HL-60/S4 treated with retinoic acid at 250 ng/mL for 4 days and 3 days (cell line): Measurements from ENCODE around the gene TMEM212.

Source experiments
- in situ Hi-C: fragments of 300-500 bp; cut with MboI; formaldehyde crosslinking; loops from 2 replicates; pipeline ENCODE4 v1.7.0; 2022; ENCODE audit warnings: low sequenced_read_pairs

TMEM212 gene

DNA sequence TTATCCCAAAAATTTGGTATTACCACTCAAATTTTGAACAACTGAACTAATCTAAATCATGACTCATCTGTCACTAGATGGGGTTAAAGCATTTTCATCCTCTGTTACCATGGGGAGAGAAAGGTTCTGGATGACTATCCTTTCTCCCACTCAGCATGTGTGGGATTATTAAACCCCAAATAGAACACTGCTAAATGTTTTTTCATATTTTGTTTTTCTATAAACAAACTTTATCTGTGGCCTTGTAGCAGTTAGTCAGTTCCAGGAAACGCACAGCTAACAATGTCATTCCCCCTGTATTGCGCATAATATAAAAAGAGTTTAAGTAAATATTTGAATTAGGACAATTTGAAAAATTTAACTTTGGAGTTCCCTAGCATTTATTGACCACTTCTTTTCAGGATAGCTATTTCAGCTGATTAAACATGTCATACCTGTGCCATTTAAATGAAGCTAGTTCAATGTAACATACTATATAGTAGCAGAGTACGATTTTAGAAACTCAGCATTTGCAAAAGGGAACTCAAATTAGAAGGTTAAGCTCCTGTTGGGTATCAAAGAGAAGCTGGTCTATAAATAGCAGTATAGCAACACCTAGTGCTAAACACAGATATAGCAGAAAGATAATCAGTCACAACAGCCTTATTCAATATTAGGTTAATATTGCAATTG is 9.2 kb upstream of the TMEM212 start:
- in situ Hi-C loops, result no loop called here

DNA sequence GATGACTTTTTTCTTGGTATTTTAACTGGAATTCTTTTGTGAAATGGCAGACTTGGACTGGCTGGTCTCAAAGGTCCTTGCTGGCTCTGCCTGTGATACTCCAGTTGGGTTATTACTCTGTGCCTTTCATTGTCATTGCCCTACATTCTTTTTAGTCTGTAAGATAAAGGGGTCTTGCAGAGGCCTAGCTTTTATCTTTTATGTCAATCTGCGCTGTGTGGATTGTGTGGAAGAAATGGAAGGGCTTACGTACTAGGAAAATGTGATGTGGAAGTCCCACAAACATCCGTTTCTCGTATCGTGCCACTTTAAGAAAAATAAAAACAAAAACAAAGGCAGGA is 8.7 kb upstream of the TMEM212 start:
- in situ Hi-C loops, result no loop called here

DNA sequence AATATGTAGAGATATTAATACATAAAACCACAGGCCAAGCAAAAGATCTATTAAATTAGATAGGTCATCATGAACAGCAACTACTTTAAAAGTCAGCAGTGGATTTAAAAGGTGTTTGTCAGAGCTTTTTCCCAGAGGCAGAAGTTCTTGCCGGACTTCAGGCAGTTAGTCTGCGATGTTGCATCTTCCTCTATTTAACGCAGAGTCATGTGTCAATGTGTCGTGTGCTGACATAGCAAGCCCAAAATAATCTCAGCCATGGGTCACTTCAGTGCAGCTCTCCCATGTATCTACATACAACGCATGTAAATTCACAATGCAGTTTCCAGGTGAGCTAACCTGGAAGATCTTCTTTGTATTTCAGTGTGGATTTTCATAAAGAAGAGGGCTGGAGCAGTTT is 8.0 kb upstream of the TMEM212 start:
- in situ Hi-C loops, result no loop called here

DNA sequence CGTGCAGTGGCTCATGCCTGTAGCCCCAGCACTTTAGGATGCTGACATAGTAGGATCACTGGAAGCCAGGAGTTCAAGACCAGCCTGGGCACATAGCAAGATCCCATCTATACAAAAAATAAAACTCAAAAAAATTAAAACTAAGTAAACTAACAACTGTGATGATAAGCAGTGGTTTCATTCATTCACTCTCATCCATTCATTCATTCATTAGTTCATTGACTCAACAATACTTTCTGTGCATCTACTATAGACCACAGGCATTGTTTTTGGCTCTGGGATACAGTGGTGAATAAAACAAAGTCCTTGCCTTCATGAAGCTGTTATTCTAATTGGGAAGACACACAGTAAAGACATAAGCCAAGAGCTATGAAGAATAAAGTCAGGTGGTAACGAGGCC is 7.5 kb upstream of the TMEM212 start:
- in situ Hi-C loops, result no loop called here

DNA sequence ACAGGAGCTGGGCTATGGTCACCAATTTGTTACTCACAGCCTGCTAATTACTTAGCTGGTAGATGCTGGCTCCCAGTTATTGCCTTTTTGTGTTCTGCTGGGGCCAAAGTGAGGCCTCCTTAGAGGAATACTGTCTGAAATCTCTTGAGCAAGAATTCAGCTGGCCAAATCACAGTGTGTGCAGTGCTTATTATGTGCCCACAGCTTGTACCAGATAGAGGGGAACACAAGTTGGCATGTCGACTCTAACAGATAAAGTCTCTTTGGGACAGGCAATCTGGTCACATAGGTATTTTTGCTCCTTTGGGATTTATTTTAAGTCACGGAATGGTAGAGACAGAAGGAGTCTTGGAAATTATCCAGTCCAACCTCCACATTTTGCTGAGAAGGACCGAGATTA is 6.3 kb upstream of the TMEM212 start:
- in situ Hi-C loops, result no loop called here

DNA sequence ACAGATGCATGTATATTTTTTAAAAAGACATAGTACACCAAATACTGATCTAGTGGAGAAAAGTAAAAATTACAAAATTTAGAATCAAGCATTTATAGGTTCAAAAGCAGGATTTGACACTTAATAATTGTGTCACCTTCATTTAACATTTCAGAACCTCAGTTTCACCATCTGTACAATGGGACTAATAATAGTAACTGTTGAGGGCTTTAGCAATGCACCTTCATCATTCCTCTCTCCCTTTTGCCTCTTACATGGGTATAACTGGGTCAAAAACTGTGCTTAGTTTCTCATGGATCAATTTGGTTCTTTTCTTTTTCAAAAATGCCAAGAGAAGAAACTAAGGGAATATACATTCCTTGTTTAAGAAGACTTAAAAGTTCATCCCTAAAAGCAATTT is 5.5 kb upstream of the TMEM212 start:
- in situ Hi-C loops, result no loop called here

DNA sequence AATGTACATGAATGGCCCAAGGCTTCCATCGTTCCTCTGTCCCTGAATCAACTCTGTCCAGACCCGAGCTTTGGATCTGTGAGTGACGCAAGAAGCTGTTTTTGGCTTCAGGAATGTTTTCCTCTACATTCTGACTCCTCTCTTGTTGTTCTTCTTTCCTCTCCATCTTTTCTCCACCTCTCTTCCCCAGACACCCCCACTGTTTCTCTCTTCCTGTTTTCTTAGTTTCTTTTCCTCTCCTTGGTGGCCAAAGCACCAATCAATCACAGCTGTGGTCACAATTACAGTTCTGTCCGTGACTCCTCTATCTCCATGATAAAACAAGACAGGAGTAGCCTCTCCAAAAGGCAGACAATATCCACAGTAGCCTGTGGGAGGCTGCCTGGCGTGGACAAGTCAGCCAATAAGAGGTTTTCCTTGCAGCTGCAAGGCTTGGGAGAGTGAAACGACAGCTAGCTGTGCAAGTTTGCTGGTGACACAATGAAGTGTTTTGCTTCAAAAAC is 4.9 kb upstream of the TMEM212 start:
- in situ Hi-C loops, result no loop called here

DNA sequence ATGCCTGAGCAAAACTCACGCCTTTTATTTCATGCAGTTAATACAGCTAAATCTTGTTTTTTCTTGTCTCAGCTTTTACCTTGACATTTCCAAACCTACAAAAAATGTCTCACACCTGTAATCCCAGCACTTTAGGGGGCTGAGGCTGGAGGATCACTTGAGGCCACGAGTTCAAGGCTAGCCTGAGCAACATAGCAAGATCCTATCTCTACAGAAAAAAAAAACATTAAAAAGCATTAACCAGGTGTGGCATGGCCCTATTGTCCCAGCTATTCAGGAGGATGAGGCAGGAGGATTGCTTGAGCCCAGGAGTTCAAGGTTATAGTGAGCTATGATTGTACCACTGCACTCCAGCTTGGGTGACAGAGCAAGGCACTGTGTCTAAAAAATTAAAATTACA is 3.9 kb upstream of the TMEM212 start:
- in situ Hi-C loops, result no loop called here

DNA sequence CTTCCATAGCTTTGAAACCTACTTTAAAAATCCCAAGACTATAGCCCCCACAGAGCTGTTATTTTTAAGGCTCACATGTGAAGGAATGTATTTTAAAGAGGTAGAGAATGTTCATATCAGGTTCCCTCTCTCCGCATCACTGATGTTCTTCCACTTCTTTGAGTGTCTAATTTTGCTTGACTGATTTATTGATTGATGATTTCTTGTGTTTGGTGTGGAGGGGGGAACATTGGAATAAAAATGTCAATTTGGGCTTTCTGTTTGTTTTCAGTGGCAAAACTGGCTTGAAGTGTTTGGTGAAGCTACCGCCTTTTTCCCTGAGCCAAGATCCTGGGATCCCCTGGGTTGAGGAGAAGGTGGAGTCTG is 2.7 kb upstream of the TMEM212 start:
- in situ Hi-C loops, result no loop called here

DNA sequence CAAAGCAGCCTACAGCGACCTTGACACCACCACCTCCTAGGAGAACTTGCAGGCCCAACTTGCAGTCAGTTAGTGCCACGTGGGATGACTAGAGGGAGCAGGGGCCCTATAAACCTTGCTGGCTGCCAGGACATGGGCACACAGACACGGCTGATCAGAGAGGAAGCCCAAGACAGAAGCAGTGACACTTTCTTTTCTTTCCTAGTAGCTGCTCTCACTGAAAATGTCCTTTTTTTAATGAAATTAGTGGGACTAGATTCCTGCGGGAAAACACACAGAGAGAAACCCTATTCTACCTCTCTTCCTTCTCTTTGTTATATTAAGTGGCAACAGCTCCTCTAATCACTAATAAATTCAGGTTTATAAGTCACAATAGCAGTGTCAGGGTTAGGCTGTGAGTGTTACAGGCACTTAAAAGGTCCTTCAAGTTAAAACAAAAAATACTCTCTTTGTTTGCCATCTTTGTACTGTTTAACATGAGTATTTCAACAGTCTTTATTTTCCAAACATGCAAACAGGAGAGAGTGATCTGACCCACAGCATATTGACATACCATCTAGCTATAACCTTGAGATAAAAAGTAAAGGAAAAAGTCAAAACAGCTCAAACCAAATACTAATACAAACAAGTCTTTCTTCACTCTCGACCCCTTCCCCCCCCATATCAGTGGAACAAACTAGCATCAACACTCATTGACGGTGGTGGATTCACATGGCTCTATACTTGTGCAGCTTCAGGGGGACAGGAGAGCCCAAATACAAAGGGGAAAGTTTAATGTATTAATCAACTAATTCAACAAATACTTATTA is 2.1 kb upstream of the TMEM212 start:
- in situ Hi-C loops, result no loop called here

DNA sequence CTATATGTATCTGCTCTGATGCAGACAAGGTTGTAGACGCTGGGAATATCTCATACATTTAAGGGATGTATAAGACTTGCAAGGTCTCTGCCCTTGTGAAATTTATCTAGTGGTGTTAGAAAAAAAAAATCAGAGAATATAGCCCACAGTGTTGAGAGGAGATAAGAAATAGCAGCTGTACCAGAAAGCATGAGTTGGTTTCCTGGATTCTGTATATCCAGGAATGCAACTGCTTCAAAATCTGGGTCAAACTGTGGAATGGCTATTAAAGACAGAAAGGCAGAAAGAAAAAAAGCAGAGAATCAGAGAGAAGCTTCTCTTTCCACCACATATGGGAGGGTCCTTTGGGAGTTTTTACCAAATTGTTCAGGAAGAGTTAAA is 1.5 kb upstream of the TMEM212 start:
- in situ Hi-C loops, result no loop called here

DNA sequence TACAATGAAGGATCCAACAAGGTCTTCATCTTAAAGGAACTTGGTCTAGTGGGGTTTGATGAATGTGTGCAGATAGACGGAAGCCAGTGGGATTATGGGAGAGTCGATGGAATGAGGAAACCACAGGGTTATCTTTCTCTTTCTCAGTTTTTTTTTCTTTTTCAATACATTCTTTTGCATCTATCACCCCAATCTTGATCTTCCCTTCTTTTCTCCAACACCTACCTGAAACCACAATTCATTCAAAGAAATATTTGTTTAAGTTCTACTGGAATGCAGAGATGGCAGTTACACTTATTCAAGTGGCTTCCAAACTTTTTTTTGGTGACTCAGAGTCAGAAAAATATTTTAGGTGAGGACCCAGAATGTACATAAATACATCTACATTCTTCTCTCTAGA is 1.7 kb downstream of the TMEM212 start:
- in situ Hi-C loops, result no loop called here

DNA sequence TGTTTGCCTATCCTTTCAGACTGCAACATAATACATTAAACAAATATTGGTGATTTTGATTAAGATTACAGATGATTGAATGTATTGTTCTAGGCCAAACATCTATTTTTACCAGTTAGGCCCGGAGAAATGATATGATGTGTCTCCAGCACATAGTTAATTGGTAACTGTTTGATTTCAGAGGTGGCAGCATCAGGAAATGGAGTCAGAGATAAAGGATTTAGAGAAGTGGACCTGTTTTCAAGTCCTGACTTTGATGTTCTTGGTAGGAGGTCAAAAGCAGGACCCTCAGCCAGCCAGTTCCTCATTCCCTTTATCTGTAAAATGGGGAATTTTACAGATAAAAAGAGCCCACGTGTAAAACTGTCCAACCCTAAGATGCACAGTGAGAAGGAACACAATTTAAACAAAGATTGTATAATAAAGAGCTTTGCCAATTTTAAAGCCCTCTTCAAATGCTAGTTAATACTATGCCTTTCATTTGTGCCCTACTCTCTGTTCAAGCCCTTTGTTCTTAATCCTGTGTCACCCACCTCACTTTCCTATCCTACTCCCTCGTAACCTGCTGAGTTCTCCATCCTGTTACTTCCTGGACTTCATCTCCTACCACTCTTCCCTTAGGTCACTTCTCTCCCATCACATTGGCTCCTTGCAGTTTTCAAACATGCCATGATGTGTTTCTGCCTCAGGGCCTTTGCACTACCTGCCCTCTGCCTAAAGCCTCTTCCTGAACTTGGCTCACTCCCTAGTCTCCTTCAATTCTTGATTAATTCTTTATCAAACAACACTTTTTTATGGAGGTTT is 2.5 kb downstream of the TMEM212 start:
- in situ Hi-C loops, result no loop called here

DNA sequence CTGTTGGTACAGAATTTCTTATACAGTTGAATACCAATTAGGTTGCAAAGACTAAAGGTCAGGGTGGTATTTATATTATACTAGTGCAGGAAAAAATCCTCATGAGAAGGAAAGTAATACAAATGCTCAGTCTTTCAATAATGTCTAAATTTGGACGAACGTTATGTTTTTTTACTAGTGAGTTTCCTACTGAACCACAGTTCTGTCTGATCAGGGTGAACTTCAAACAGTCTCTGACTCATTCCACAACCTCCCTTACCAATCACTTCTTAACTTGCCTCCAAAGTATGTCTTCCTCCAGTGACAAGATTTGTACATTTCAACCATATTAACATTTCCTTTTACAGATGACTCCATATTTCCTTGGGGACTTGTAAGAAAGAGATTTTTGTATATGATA is 3.4 kb downstream of the TMEM212 start:
- in situ Hi-C loops, result no loop called here

DNA sequence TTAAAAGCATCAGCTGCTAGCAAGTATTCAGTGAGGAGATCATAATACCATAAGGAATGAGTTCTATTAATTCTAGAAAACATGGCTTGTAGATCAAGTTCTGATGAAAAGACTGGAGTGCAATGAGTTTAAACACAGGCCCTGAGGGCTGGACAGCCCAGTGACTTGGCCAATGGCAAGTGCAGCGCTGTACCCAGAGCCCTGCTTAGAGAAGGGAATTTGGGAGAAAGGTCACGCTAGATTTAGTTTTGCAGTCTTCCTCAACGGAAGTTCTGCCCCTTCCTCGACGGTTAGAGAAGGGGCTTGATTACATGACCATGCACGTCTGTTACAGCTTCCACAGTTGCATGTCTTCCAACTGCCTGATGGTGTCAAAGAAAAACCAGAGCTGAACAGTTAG is 4.0 kb downstream of the TMEM212 start:
- in situ Hi-C loops, result no loop called here

DNA sequence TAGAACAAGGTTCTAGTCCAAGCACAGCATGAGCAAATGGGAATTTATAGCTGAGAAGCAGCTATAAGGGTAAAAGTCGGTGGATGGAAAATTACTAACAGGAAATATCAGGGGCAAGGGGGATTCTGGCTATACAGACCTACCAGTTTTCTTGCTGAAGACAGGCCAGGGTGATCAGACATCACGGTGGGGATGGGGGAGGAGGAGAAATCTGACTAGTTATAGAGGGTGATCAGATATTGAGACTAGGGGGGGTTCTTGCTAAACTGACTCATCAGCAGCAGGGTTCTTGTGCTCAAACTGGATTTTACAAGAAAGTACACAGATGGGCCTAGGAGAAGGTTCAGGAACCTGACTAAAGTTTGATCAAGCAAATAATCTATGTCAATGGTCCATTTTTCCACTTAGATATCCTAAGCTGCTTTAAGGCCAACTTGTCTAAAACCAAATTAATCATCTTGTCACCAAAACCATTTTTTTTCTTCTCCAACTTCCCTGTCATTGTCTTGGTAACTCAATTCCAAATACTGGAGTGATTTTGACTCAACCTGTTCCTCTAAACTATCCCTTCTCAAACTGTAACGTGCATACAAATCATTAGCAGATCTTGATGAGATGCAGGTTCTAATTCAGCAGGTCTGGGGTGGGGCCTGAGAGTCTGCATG is 4.6 kb downstream of the TMEM212 start:
- in situ Hi-C loops, result no loop called here

DNA sequence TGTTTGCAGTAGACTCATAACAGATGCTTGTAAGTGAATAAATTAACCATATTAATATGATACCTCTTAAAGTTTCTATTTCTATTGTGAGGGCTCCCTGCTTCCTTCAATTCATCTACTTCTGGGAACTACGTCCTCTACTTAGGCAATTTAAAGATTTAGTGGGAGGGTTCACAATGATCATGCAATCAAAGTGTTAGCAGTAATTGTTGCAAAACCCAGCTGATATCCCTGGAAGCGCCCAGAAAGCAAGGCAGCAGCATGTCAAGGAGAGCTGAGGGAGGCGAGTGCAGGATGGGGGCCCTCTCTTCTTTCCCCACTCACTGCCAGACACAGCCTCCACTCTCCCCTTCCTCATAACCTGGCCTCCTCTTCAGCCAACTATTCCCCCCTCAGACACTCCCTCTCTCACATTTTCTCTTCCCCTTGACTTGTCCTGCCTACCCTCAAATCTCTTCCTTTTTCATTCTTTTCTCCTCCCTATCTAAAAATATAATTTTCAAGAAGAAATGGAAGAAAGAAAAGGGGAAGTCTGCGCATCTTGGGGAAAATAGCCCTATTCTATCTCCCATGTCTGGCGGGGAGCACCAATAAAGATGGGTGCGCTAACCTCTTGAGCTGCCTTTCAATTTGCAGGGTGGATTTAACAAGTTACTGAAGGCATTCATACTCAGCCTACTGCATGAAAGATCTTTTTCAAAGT is 6.6 kb downstream of the TMEM212 start:
- in situ Hi-C loops, result no loop called here

DNA sequence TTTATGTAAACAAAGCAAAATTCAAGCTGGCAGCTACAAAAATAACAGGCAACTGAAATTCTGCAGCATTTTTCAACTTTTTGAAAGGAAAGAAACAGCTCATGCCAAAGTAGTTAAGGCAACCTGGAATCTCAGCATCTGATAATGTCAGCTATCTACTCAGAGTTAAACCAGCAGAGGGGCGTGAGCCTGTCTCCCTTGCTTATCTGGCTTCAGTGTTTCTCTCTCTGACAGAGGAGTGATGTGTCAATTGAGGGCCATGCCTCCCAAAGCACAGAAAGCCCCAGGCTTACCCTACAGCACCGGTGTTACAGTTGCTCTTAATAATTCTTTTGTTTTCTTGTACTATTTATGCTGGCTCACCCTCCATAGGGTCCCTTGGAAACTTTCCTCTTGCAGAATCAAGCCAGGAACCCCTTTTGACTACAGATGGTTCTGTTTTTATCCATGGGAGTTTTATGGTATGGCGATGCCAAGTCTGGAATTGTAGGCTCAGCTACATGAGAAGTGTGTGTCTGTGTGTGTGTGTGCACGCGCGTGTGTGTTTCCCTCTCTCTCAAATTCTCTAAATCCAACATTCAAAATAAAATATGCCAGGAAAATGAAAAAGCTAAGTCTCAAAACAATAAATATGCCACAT is 7.3 kb downstream of the TMEM212 start:
- in situ Hi-C loops, result no loop called here

DNA sequence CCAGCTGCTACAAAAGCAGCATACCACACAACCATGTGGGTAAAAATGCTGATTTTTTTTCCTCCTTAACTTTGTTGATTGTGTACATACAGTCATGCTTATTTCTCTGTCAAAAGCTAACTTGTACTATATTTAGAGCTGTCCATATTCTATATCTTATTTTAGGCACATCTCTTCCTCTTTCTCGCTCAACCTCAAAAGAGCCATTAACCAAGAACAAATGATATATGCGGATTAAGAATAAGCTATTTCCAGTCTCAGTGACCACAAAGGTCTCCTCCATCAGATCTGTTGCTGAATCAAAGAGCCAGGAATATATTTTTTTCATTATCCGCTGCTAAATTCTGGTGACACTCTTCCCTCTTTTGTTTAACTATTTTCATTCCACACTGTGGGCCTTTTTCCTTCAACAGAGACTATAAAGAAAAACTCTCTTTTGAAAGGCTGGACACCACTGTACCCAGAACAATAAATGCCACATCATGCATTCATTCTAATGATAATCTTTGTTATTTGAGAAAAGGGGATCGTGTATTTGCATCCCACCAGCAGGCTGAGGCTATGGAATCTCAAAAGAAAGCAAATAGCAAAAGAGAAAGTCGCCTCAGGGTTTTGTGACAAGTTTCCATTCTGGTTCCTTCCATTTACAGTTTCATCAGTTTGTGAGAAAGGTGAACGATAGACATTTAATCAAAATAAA is 8.0 kb downstream of the TMEM212 start:
- in situ Hi-C loops, result no loop called here

DNA sequence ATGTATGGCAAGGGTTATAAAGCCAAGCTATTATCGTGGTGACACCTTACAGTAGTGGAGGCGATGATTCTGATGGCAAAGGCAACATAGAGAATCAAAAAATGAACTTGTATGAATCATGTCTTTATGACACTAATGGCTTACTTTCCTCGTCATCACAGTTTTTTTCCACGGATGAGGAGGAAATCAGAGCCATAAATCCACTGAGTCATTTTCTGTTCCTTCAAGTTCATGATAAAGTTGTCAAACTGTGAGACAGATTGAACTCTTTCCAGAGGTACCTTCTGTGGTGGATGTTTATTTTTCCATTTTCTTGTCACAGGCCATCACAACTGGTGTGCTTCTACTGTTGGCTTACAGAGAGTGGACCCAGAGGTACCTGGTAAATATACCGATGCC is 8.5 kb downstream of the TMEM212 start:
- in situ Hi-C loops, result no loop called here
